DOHH2 (cell line): ENCODE results near the gene LRMDA.

Experiments used
- CTCF ChIP-seq: fragments of 200-600 bp; sonication (generic); IDR thresholded peaks from one replicate; pipeline ENCODE4 v1.5.1; 2014; ENCODE audit warnings: antibody characterized with exemption, mild to moderate bottlenecking, low read depth, low read length; ENCODE audit not compliant: poor library complexity, severe bottlenecking
- EZH2phosphoT487 ChIP-seq: fragments of 200-600 bp; sonication (generic); IDR thresholded peaks from 2 replicates; pipeline ENCODE4 v1.6.1; 2017; ENCODE audit warnings: borderline replicate concordance, mild to moderate bottlenecking, antibody characterized with exemption, low read length, moderate library complexity, mixed read lengths

GRCh38 chr10:75693489-75693888 lies 262.1 kb downstream of the LRMDA start:
- TF ChIP-seq EZH2phosphoT487 (no peak), CTCF (no peak)
